ENCODE data around the gene RYR3.

The RYR3 gene

GRCh38 chr15:33384307-33384706, 73.5 kb downstream of the RYR3 start:
- DNase-seq (ENCODE audit: low spot score): no peak

- DNase-seq (ENCODE audit: low spot score): no peak
These were observed 81.7 kb downstream of the RYR3 start for GRCh38 chr15:33392453-33392852.

GRCh38 chr15:33393546-33393945, 82.8 kb downstream of the RYR3 start:
- no peak for DNase-seq (ENCODE audit: low spot score)

GRCh38 chr15:33395321-33395720, 84.6 kb downstream of the RYR3 start:
- DNase-seq (ENCODE audit: low spot score): no peak

DNA sequence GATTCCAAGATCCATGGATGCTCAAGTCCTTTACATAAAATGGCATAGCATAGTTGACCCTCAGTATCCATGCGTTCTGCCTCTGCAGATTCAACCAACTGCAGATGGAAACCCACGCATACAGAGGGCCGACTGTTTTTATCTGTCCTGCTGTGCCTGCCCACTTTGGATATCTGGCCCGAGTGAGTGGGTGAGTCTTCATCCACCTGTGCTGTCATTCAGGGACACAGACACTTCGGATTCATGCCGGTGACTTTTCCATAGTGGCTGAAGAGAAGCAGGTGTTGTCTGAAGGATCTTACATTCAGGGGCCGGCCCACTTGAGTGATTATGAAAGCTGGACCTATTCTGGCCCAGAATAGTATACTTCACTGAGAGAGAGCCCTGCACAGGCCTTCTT, 85.1 kb downstream of the RYR3 start:
- no peak for DNase-seq (ENCODE audit: low spot score)

DNA sequence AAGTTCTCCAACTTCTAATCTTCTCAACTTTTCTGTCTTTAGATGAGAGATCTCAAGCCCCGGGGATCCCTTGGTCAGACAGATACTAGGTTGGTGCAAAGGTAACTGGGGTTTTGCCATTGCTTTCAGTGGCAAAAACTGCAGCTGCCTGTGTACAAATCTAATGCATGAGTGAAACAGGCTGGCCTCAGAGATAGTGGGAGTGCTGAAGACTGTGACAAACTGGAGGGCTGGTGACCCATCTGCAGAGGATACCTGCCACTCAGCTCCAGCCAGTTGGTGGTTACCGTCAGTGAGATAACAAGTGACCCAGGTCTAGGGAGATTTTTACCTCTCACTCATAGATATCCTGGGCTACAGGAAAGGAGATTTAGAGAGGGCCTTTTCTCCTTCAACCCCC, 85.7 kb downstream of the RYR3 start:
- no peak for DNase-seq (ENCODE audit: low spot score)

- DNase-seq (ENCODE audit: low spot score): no peak
These were observed 87.8 kb downstream of the RYR3 start for GRCh38 chr15:33398555-33398954.

DNA sequence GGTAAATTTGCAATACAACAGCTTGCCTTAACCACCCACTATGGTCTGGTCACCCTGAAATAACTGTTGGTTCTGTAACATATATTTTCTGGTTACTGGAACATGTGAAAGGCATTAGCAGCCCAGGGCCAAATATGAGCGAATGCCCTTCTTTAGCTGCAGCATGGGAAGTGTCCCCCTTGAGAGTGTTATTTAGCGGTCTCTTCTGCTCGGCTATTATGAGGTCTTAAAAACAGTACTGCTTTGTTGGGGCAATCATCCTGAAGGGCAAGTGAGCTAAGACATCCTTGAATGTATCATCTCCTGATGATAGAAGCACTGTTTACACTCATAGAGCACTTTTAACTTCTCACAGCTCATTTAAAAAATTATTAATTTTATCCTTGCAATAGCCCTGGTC, 90.2 kb downstream of the RYR3 start:
- no peak for DNase-seq (ENCODE audit: low spot score)

- DNase-seq (ENCODE audit: low spot score): no peak
These were observed 91.8 kb downstream of the RYR3 start for GRCh38 chr15:33402600-33402999.

- no peak for DNase-seq (ENCODE audit: low spot score)
These were observed 94.3 kb downstream of the RYR3 start for GRCh38 chr15:33405096-33405495.

DNA sequence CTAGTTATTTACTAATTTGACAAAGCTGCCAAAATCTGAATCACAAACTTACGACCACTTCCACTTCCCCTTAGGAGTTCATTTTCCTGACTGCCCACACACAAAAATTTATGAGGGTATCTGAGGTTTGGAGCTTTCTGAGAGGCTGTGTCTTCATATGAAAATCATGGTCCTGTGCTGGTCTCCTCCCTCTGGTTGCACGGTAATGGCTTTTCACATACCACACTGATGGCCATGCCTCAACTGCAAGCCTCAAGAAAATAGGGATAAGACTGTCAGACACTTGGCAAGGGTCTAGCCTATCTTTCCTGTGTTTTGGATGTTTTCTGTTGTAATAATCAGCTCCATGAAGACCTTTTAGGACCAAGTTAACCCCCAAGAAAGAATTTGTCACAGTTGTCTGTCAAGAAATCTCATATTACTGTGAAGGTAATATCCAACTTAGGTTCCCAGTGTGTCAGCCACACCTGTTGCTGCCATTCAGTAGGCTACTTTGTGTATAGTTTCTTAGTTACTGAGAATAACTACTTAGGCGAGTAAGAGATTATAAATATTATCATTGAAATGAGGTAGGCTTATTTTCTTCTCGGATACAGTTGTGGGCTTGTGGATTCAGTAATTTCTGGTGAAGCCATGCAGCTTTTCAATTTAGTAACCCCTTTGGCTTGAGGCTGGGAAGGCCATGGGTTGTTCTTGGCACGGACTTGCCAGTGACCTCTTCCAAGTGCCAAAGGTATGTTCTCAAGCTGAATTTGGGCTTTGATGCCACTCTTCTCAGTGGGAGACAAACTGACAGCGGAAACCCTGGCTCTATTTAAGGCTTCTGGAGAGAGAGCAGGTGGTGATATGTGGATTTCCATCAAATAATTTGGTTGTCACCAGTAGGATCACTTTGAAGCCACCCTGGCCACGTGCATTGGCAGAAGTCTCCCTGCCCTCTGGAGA, 101.1 kb downstream of the RYR3 start:
- DNase-seq (ENCODE audit: low spot score): no peak

DNA sequence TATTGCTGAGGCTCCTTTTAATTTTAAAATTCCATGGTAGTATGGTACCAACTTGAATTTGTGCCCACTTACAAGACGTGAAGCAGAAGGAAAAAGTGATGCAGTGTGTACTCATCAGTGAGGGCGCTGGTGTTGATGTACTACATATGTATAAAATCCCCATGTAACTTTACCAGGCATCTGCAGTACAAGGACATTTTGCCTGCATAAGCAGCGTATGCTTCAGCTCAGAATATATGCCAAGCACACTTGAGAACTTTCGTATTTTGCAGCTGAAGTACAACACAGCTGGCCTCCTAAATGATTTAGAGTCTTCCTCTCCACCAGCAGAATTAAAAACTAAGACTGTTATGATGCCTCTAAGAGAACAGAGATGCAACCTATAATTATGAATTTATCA, 108.9 kb downstream of the RYR3 start:
- DNase-seq (ENCODE audit: low spot score): no peak

DNA sequence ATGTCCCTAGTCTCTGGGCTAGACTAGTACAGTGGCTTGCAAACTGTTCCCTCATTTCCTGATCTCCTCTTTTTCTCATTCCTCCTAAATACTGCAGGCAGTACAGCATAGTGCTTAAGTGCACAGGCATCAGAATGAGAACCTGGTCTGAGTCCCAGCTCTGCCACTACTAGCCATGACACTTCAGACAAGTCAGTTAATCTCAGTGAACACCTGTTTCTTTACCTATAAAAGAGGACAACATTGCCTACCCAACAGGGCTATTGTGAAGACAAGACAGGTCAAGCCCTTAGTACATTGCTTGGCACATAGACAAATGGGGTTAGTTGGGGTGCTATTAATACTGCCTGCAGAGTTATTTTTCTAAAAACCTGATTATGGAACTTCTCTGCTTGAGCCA, 113.3 kb downstream of the RYR3 start:
- no peak for DNase-seq (ENCODE audit: low spot score)

GRCh38 chr15:33425142-33425541, 114.4 kb downstream of the RYR3 start:
- DNase-seq (ENCODE audit: low spot score): no peak

- no peak for DNase-seq (ENCODE audit: low spot score)
These were observed 119.8 kb downstream of the RYR3 start for GRCh38 chr15:33430577-33430976.

DNA sequence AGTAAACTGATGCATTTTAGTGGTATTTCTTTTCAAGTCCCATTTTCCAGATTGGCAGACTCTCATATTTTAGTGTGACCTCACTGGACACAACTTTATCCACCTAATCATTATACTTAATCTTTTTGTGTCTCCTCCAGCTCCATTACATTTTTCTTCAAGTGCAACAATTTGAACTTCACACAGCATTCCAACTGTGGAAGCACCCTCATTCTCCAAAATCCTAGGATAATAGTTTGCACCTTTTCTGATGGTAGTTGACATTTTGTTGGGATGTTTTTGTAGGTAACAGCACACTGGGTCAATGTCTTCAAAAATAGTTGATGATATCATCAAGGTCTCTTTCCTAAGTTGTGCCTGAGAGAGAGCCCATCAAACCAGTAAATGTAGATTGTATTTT, 123.1 kb downstream of the RYR3 start:
- no peak for DNase-seq (ENCODE audit: low spot score)

DNA sequence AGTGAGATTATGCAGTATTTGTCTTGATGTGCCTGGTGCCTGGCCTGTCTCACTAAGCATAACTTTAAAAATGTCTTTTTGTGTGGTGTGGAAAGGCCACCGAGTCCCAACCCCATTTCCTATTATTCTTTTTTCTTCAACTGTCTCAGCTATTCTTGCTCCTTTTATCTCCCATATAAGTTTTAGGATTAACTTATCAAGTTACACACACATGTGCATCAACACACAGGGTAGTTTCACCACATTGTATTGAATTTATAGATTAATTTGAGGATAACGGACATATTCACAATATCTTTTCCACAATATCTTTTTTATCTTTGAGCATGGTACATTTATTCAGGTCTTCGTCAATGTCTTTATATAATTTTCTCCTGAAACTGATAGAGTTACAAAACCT, 127.6 kb downstream of the RYR3 start:
- DNase-seq (ENCODE audit: low spot score): no peak

- DNase-seq (ENCODE audit: low spot score): no peak
These were observed 130.1 kb downstream of the RYR3 start for GRCh38 chr15:33440900-33441299.

DNA sequence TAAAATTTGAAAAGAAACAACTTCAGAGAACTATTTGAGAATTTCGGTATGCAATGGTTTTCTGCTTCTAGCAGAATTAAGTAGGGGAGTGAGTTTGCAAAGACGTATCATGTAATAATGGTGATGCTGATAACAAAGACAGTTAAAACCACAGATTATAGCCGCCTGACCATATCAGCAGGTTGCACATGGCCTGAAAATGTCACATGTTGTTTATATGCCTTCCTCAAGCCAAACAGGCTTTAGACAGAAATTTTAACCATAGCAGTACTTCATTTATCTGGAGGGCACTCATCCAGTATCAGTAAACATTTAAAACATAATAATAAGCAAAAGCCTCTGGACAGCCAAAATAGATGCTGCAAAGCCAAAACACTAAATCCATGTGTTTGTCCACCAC, 131.7 kb downstream of the RYR3 start:
- DNase-seq (ENCODE audit: low spot score): no peak

- no peak for DNase-seq (ENCODE audit: low spot score)
These were observed 132.9 kb downstream of the RYR3 start for GRCh38 chr15:33443708-33444107.

- DNase-seq (ENCODE audit: low spot score): no peak
These were observed 135.2 kb downstream of the RYR3 start for GRCh38 chr15:33445984-33446383.

GRCh38 chr15:33448151-33448550, 137.4 kb downstream of the RYR3 start:
- DNase-seq (ENCODE audit: low spot score): no peak

GRCh38 chr15:33448961-33449606, 138.3 kb downstream of the RYR3 start:
- DNase-seq (ENCODE audit: low spot score): no peak

GRCh38 chr15:33449810-33450209, 139.0 kb downstream of the RYR3 start:
- no peak for DNase-seq (ENCODE audit: low spot score)
